Activated CD4-positive, alpha-beta memory T cell treated with anti-CD3 and anti-CD28 coated beads, Interleukin-2, amount 10 ng/mL, durations not matched to agents 7 days and 5 days (primary cell): ENCODE data around the gene CASP5. TPM values are rescaled to one million over a fixed set of nuclear protein-coding genes. Genes with fewer than 3 reads are reported as not detected.
"Not testable (repeated sequence)": the region's sequence is repeated elsewhere in the genome, so short reads cannot be mapped to it uniquely, and the experiment has no call there.

Experiments used
- CTCF ChIA-PET: fragments of 350-600 bp; sonication (Branson Sonifier 250); formaldehyde crosslinking; loops from one replicate; lab custom pipeline; 2021; ENCODE audit warnings: antibody characterized with exemption, inconsistent platforms; lab: Charles Lee
- POLR2A ChIA-PET: fragments of 350-600 bp; sonication (Branson Sonifier 250); formaldehyde crosslinking; loops from one replicate; lab custom pipeline; 2021; ENCODE audit warnings: antibody characterized with exemption; lab: Charles Lee
- DNase-seq: peaks from one replicate; pipeline ENCODE4 v3.0.0-alpha.2; 2020
- H3K27ac Mint-ChIP-seq: one replicate; pipeline ENCODE4 v1.8.0; 2021; ENCODE audit warnings: mild to moderate bottlenecking, mixed read lengths
- H3K27me3 Mint-ChIP-seq: one replicate; pipeline ENCODE4 v1.8.0; 2021; ENCODE audit warnings: mixed read lengths
- H3K36me3 Mint-ChIP-seq: one replicate; pipeline ENCODE4 v1.8.0; 2021; ENCODE audit warnings: low read depth, mixed read lengths
- H3K4me1 Mint-ChIP-seq: one replicate; pipeline ENCODE4 v1.8.0; 2021; ENCODE audit warnings: mixed read lengths
- H3K4me3 Mint-ChIP-seq: one replicate; pipeline ENCODE4 v1.8.0; 2021; ENCODE audit warnings: mild to moderate bottlenecking, mixed read lengths
- H3K9me3 Mint-ChIP-seq: one replicate; pipeline ENCODE4 v1.8.0; 2021; ENCODE audit warnings: mixed read lengths
- total RNA-seq, 2 experiments: library from RNA; stranded (reverse); gene quantifications; one replicate each; pipeline ENCODE4 v1.2.3, GENCODE V29; 2021

Gene CASP5
- under 1 TPM in 1 of 2 experiments, not detected in 1; 0.30 TPM for total RNA-seq

- CTCF ChIA-PET, result no interaction called here
- H3K4me1 Mint-ChIP-seq, result peaks cover 5% of the 10 kb centered on the region
- H3K4me3 Mint-ChIP-seq, result no peak within 1 kb of the TSS
- H3K36me3 Mint-ChIP-seq, result peaks cover 36% of the 10 kb centered on the region
- H3K27ac Mint-ChIP-seq, result no peak within 1 kb of the TSS
- no peaks in the 10 kb centered on the region for H3K27me3 Mint-ChIP-seq
- no peak for DNase-seq
- no peaks in the 10 kb centered on the region for H3K9me3 Mint-ChIP-seq
- POLR2A ChIA-PET, result interaction anchor here (1.2 kb wide), 1 partner anchor 11 kb away, joined by 3 read pairs; no protein-coding TSS in a partner anchor
These were observed at the start of gene CASP5 for GRCh38 chr11:105023003-105023402. CASP5 (minus strand) TSS chr11:105023168; CDS start chr11:105023136, 32 bp downstream.

- H3K27ac Mint-ChIP-seq, H3K27me3 Mint-ChIP-seq, H3K9me3 Mint-ChIP-seq, POLR2A ChIA-PET, H3K4me3 Mint-ChIP-seq, DNase-seq, CTCF ChIA-PET: not testable (repeated sequence)
- Mint-ChIP-seq H3K4me1 (peaks cover 37% of the 10 kb centered on the region), H3K36me3 (peaks cover 21% of the 10 kb centered on the region)
These were observed 49.1 kb upstream of the CASP5 start for GRCh38 chr11:105072080-105072479.

GRCh38 chr11:105071089-105071732, 48.2 kb upstream of the CASP5 start:
- Mint-ChIP-seq H3K27ac (peak overlapping the region; percentile 86), H3K4me3 (peak overlapping the region; percentile 88), H3K27me3 (no peaks in the 10 kb centered on the region), H3K36me3 (peaks cover 28% of the 10 kb centered on the region), H3K9me3 (no peaks in the 10 kb centered on the region), H3K4me1 (peaks cover 37% of the 10 kb centered on the region)
- POLR2A ChIA-PET, result interaction anchor here (0.6 to 2.0 kb wide), 4 partner anchors 12 to 365 kb away, joined by 3 to 9 read pairs (median 4); no protein-coding TSS in a partner anchor
- CTCF ChIA-PET, result no interaction called here
- DNase-seq, result no peak

- Mint-ChIP-seq H3K9me3 (no peaks in the 10 kb centered on the region), H3K4me1 (peaks cover 40% of the 10 kb centered on the region), H3K4me3 (peak overlapping the region; percentile 88), H3K36me3 (peaks cover 36% of the 10 kb centered on the region), H3K27me3 (no peaks in the 10 kb centered on the region), H3K27ac (peak overlapping the region; percentile 86)
- DNase-seq, result no peak
- CTCF ChIA-PET, result no interaction called here
- POLR2A ChIA-PET, result interaction anchor here (1.6 to 2.0 kb wide), 2 partner anchors 26 to 30 kb away, joined by 7 to 9 read pairs; no protein-coding TSS in a partner anchor
These were observed 47.3 kb upstream of the CASP5 start for GRCh38 chr11:105070306-105070705.

- POLR2A ChIA-PET, result interaction anchor here (1.0 to 2.0 kb wide), 3 partner anchors 26 to 31 kb away, joined by 3 to 9 read pairs (median 7); no protein-coding TSS in a partner anchor
- peak overlapping the region; percentile 88 for H3K4me3 Mint-ChIP-seq
- peaks cover 41% of the 10 kb centered on the region for H3K36me3 Mint-ChIP-seq
- DNase-seq, H3K27ac Mint-ChIP-seq, H3K27me3 Mint-ChIP-seq, CTCF ChIA-PET, H3K9me3 Mint-ChIP-seq: not testable (repeated sequence)
- peaks cover 40% of the 10 kb centered on the region for H3K4me1 Mint-ChIP-seq
These were observed 46.8 kb upstream of the CASP5 start for GRCh38 chr11:105069749-105070148.

- DNase-seq, CTCF ChIA-PET, H3K4me3 Mint-ChIP-seq, POLR2A ChIA-PET, H3K27me3 Mint-ChIP-seq, H3K27ac Mint-ChIP-seq, H3K9me3 Mint-ChIP-seq: not testable (repeated sequence)
- H3K36me3 Mint-ChIP-seq, result peaks cover 62% of the 10 kb centered on the region
- H3K4me1 Mint-ChIP-seq, result peaks cover 14% of the 10 kb centered on the region
These were observed 40.4 kb upstream of the CASP5 start for GRCh38 chr11:105063245-105063941.

- no peak for DNase-seq
- Mint-ChIP-seq H3K4me3 (no peak overlapping the region), H3K36me3 (peaks cover 20% of the 10 kb centered on the region), H3K4me1 (no peaks in the 10 kb centered on the region), H3K27me3 (no peaks in the 10 kb centered on the region), H3K27ac (no peak overlapping the region), H3K9me3 (no peaks in the 10 kb centered on the region)
- POLR2A ChIA-PET, result no interaction called here
- CTCF ChIA-PET, result no interaction called here
These were observed 34.5 kb upstream of the CASP5 start for GRCh38 chr11:105057432-105057831.

GRCh38 chr11:105056446-105056845, 33.5 kb upstream of the CASP5 start:
- ChIA-PET POLR2A (no interaction called here), CTCF (no interaction called here)
- no peak for DNase-seq
- H3K9me3 Mint-ChIP-seq, result no peaks in the 10 kb centered on the region
- no peak overlapping the region for H3K4me3 Mint-ChIP-seq
- H3K27me3 Mint-ChIP-seq, result no peaks in the 10 kb centered on the region
- no peaks in the 10 kb centered on the region for H3K4me1 Mint-ChIP-seq
- peaks cover 11% of the 10 kb centered on the region for H3K36me3 Mint-ChIP-seq
- no peak overlapping the region for H3K27ac Mint-ChIP-seq

- no peak for DNase-seq
- CTCF ChIA-PET, result no interaction called here
- Mint-ChIP-seq H3K4me1 (no peaks in the 10 kb centered on the region), H3K36me3 (no peaks in the 10 kb centered on the region), H3K9me3 (no peaks in the 10 kb centered on the region), H3K27ac (no peak overlapping the region), H3K4me3 (no peak overlapping the region), H3K27me3 (no peaks in the 10 kb centered on the region)
- POLR2A ChIA-PET, result no interaction called here
These were observed 31.9 kb upstream of the CASP5 start for GRCh38 chr11:105054723-105055493.

GRCh38 chr11:105052487-105052886, 29.5 kb upstream of the CASP5 start:
- H3K4me3 Mint-ChIP-seq, result no peak overlapping the region
- ChIA-PET POLR2A (interaction anchor here (0.9 kb wide), 1 partner anchor 9 kb away, joined by 3 read pairs; no protein-coding TSS in a partner anchor), CTCF (no interaction called here)
- H3K27ac Mint-ChIP-seq, result no peak overlapping the region
- no peak for DNase-seq
- no peaks in the 10 kb centered on the region for H3K36me3 Mint-ChIP-seq
- H3K27me3 Mint-ChIP-seq, result no peaks in the 10 kb centered on the region
- H3K4me1 Mint-ChIP-seq, result peaks cover under 1% of the 10 kb centered on the region
- no peaks in the 10 kb centered on the region for H3K9me3 Mint-ChIP-seq

GRCh38 chr11:105051559-105051958, 28.6 kb upstream of the CASP5 start:
- Mint-ChIP-seq H3K4me1 (peaks cover 8% of the 10 kb centered on the region), H3K27ac (no peak overlapping the region), H3K36me3 (no peaks in the 10 kb centered on the region), H3K4me3 (no peak overlapping the region), H3K9me3 (no peaks in the 10 kb centered on the region), H3K27me3 (no peaks in the 10 kb centered on the region)
- POLR2A ChIA-PET, result interaction anchor here (0.9 kb wide), 1 partner anchor 8 kb away, joined by 3 read pairs; no protein-coding TSS in a partner anchor
- CTCF ChIA-PET, result no interaction called here
- no peak for DNase-seq

GRCh38 chr11:105049481-105049880, 26.5 kb upstream of the CASP5 start:
- Mint-ChIP-seq H3K27me3 (no peaks in the 10 kb centered on the region), H3K27ac (no peak overlapping the region), H3K36me3 (peaks cover 7% of the 10 kb centered on the region), H3K4me3 (no peak overlapping the region), H3K9me3 (no peaks in the 10 kb centered on the region), H3K4me1 (peaks cover 18% of the 10 kb centered on the region)
- no peak for DNase-seq
- CTCF ChIA-PET, result no interaction called here
- POLR2A ChIA-PET, result no interaction called here
